ENCODE data around the gene CTNNA1.

- TF ChIP-seq CTCF (conservative IDR thresholded peaks at IDR 0.05; ENCODE audit: low read depth, low read length) (no peak), EZH2phosphoT487 (IDR thresholded peaks at IDR 0.05; ENCODE audit: borderline replicate concordance, low read length) (no peak), EZH2 (IDR thresholded peaks at IDR 0.05; ENCODE audit: low read length, unreplicated experiment) (no peak)
Observed at GRCh38 chr5:138981131-138981530, 227.9 kb downstream of the CTNNA1 start.

Data from PC-3 (cell line).